Heart right ventricle (tissue), 16 donors: ENCODE results near the gene FRRS1L. TPM values are rescaled to one million over a fixed set of nuclear protein-coding genes. Genes with fewer than 3 reads are reported as not detected.

Experiments used
- ATAC-seq, 8 donors: fragments of 200-7000 bp; cut with Tn5 transposase; one replicate each; pipeline ENCODE4 v1.9.1; 2020; ENCODE audit warnings: mild to moderate bottlenecking in 8 of 8, moderate library complexity in 8 of 8, moderate number of reproducible peaks in 1 of 8
- DNase-seq, 2 donors: peaks; one replicate each; pipeline ENCODE4 v3.0.0-alpha.2; 2020
- H3K27ac ChIP-seq, 10 donors: fragments of 200-600 bp; sonication (generic) in 2 of 10; one replicate each; pipeline versions ENCODE4 v1.5.0 to v1.8.0; 2020 to 2022; ENCODE audit warnings: mild to moderate bottlenecking in 3 of 10
- H3K27me3 ChIP-seq, 7 donors: fragments of 200-600 bp; one replicate each; pipeline ENCODE4 v1.8.0; 2021 to 2022; ENCODE audit warnings: mild to moderate bottlenecking in 2 of 7
- H3K36me3 ChIP-seq, 9 donors: fragments of 200-600 bp; sonication (generic) in 1 of 9; one replicate each; pipeline versions ENCODE4 v1.5.0 to v1.8.0; 2020 to 2022; ENCODE audit warnings: mild to moderate bottlenecking in 2 of 9
- H3K4me1 ChIP-seq, 9 donors: fragments of 200-600 bp; sonication (generic) in 1 of 9; one replicate each; pipeline versions ENCODE4 v1.5.0 to v1.8.0; 2020 to 2022; ENCODE audit warnings: mild to moderate bottlenecking in 4 of 9
- H3K4me3 ChIP-seq, 10 donors: fragments of 200-600 bp; sonication (generic) in 2 of 10; one replicate each; pipeline versions ENCODE4 v1.5.0 to v1.8.0; 2020 to 2022; ENCODE audit warnings: mild to moderate bottlenecking in 7 of 10, moderate library complexity in 2 of 10
- H3K9me3 ChIP-seq, 11 donors: fragments of 200-600 bp in 10 of 11; sonication (generic) in 2 of 11; one replicate each; pipeline versions ENCODE4 v1.5.0 to v1.8.0; 2013 to 2022; ENCODE audit warnings: mild to moderate bottlenecking in 2 of 11, control low read depth in 1 of 11, moderate library complexity in 1 of 11
- WGBS, 2 donors: extraction: QIAGEN DNeasy Blood & Tissue Kit; methylation state at CpG; one replicate each; pipeline ENCODE4 v1.1.7; 2013; ENCODE audit warnings: inconsistent platforms in 1 of 2; 5-methylcytosine and 5-hydroxymethylcytosine counted together
- intact Hi-C, 10 donors: fragments of 100-400 bp; cut with DNase I; formaldehyde crosslinking; loops; one replicate each; pipeline versions ENCODE4 v1.11.1 to v1.14.2; 2022
- polyA plus RNA-seq, 2 donors: library from polyadenylated mRNA; stranded (reverse); fragments of 200-250 nt; gene quantifications; one replicate each; pipeline ENCODE4 v1.2.3, GENCODE V29; 2013
- total RNA-seq, 10 donors: library from RNA; stranded (reverse); fragmentation: NEBNext Ultra II Directional in 3 of 10; extraction: Animal tissue kit (Norgen Biotek cat#: 25700) in 3 of 10; gene quantifications; one replicate each; pipeline versions ENCODE4 v1.2.1 to v1.2.4, GENCODE V29; 2021 to 2023
- TF ChIP-seq, protein P1 (sequence below), 9 donors: fragments of 200-600 bp; sonication (generic) in 2 of 9; IDR thresholded peaks; one replicate each; pipeline versions ENCODE4 v1.5.0 to v1.8.0; 2021 to 2022; ENCODE audit warnings: antibody characterized with exemption in 9 of 9, mild to moderate bottlenecking in 5 of 9, moderate library complexity in 1 of 9
- donor health status: Arrhythmogenic right ventricular cardiomyopathy.
- donor health status: ischemic (EF 13 %, LVEDD 7.1; RV severe dilation, severe dysfunction).
- donor health status: healthy with polysubstance abuse.
- donor health status: DM: no; HTN: yes; CAD: no.
- donor health status: DM: no; HTN: no; CAD: no.
- donor health status: ischemic (EF 25% LVEDD 6.9; RV normal size, moderate dysfunction).
- donor health status: ischemic (EF 25% LVEDD 5.7; RV mildly dilated, moderate dysfunction).
- donor health status: healthy.
- donor health status: DM: yes; HTN: yes; CAD: no.
- donor health status: Ischemic cardiomyopathy.
- donor health status: ischemic (EF 35%, LVEDD 5.7; RV mildly dilated, moderate dysfunction).
- donor health status: nonischemic (EF 11% LVEDD 7.7; RV severe dilation, severe dysfunction).
- donor health status: DM: yes; HTN: yes; CAD: no.
- donor health status: PGD.
- donor health status: ischemic (EF 29% LVEDD 5.4; RV normal size, mild dysfunction).
- donor health status: nonischemic (EF 23%, LVEDD 6.1; RV moderate dilation, normal function).

Gene FRRS1L
- total and polyA plus RNA-seq, 12 donors = 0.07 to 3.0 (median 1.3) TPM; not detected in 1

DNA sequence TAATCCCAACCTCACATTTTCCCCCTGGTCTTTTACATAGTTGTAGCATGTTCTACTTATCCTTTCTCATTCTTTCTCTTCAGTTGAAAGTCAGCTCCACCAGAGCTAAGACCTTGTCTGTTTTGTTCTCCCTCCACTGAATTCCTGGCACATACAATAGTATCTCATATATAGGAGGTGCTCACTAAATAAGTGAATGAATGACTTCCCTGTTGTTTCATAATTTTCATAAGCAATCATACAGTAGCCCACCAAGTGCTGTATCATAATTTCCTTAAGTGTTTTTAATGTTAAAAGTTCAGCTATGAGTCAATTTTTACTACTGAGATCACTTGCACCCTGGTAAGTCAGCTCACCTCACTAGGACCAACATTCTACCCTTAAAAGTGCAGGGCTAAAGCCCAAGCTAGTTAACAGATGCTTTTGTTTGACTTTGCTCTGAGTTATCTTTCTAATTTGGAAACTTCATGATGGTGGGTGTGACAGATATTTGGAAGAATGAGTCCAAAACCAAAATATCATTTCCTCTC lies 74.9 kb downstream of the FRRS1L start:
- ATAC-seq = no peak
- TF ChIP-seq, protein P1, sequence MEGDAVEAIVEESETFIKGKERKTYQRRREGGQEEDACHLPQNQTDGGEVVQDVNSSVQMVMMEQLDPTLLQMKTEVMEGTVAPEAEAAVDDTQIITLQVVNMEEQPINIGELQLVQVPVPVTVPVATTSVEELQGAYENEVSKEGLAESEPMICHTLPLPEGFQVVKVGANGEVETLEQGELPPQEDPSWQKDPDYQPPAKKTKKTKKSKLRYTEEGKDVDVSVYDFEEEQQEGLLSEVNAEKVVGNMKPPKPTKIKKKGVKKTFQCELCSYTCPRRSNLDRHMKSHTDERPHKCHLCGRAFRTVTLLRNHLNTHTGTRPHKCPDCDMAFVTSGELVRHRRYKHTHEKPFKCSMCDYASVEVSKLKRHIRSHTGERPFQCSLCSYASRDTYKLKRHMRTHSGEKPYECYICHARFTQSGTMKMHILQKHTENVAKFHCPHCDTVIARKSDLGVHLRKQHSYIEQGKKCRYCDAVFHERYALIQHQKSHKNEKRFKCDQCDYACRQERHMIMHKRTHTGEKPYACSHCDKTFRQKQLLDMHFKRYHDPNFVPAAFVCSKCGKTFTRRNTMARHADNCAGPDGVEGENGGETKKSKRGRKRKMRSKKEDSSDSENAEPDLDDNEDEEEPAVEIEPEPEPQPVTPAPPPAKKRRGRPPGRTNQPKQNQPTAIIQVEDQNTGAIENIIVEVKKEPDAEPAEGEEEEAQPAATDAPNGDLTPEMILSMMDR (IDR thresholded peaks at IDR 0.05) = no peak
- H3K4me1 ChIP-seq = peaks cover 0 to 54% (median 31%) of the 10 kb centered on the region in 9 donors
- no peak overlapping the region for H3K4me3 ChIP-seq
- no peaks in the 10 kb centered on the region for H3K9me3 ChIP-seq
- intact Hi-C loops = loop anchor here in 1 of 10 donors (2.0 kb wide), 1 partner anchor 37 kb away; no protein-coding TSS in a partner anchor
- peak overlapping the region in 3 of 10 donors; percentile 8 to 91 (median 47) for H3K27ac ChIP-seq
- no peak for DNase-seq
- H3K36me3 ChIP-seq = peaks cover 0 to 78% (median 28%) of the 10 kb centered on the region in 9 donors
- no peaks in the 10 kb centered on the region for H3K27me3 ChIP-seq

DNA sequence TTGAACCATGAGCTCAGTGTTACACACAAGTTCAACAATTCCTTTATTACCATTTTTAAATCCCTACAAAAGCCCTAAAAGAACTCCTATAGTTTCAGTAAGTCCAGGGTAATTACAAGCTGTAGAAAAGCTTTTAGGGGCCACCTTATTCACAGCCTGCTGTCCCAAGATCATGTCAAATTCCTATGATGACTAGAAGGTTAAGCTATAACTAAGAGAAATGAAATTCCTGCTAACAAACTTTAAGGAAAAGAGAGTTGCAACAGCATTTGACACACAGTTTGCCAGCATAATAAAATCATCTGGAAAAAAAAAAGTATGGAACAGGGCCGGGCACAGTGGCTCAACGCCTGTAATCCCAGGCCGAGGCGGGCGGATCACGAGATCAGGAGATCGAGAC lies 78.8 kb downstream of the FRRS1L start:
- H3K27ac ChIP-seq = no peak overlapping the region
- H3K4me3 ChIP-seq = no peak overlapping the region
- ATAC-seq = no peak
- TF ChIP-seq, protein P1 (IDR thresholded peaks at IDR 0.05) = no peak
- no peaks in the 10 kb centered on the region for H3K9me3 ChIP-seq
- 99 to 100% methylated on average over 7 of the region's 7 CpGs for WGBS, 2 donors
- intact Hi-C loops = no loop called here
- H3K36me3 ChIP-seq = peaks cover 0 to 100% (median 42%) of the 10 kb centered on the region in 9 donors
- no peaks in the 10 kb centered on the region for H3K27me3 ChIP-seq
- DNase-seq = no peak
- peaks cover 0 to 15% (median 11%) of the 10 kb centered on the region in 9 donors for H3K4me1 ChIP-seq

DNA sequence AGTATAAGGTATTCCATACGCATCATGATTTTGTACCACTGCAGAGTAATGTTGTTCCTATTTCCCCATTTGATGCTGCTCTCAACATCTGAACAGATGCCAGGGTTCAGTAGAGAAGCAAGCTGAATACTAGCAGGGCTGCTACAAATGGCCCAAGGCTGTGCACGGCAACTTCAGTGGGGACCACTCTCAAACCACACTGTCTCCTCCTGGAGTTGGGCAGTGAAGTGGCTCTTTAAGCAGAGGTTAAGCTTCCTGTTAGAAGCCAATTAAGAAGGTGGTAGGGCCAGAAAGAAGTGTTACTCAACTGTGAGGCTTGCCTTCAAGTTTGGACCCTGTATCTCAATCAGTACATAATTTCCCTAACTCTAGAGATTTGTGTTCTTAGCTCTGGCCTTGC lies 79.3 kb downstream of the FRRS1L start:
- WGBS, 2 donors = 94 to 97% methylated on average over 2 of the region's 2 CpGs
- Histone ChIP-seq H3K27ac (peak overlapping the region in 1 of 10 donors; percentile 9), H3K36me3 (peaks cover 0 to 100% (median 40%) of the 10 kb centered on the region in 9 donors), H3K9me3 (no peaks in the 10 kb centered on the region), H3K27me3 (no peaks in the 10 kb centered on the region), H3K4me1 (peaks cover 0 to 13% (median 9%) of the 10 kb centered on the region in 9 donors), H3K4me3 (no peak overlapping the region)
- DNase-seq (no peak), ATAC-seq (peak in 1 of 8 donors; percentile 42)
- TF ChIP-seq, protein P1 (IDR thresholded peaks at IDR 0.05) = no peak
- intact Hi-C loops = no loop called here

DNA sequence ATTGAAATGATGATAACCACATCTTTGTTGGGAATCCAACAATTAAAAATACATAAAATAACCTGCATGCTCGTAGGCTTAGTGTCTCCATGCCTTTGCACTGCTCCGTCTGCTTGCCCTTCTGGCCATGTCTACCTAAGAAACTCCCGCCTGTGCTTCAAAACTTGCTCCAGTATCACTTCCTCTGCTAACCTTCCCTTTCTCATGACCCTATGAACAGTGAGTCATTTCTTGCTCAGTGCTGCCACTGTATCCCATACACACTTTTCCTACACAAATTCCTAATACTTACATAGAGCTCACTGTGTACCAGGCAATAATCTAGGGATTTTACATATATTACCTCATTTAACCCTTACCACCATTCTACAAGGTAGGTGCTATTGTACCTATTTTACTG lies 80.8 kb downstream of the FRRS1L start:
- TF ChIP-seq, protein P1 (IDR thresholded peaks at IDR 0.05) = no peak
- Histone ChIP-seq H3K27me3 (no peaks in the 10 kb centered on the region), H3K4me1 (peaks cover 0 to 10% (median 0%) of the 10 kb centered on the region in 9 donors), H3K9me3 (no peaks in the 10 kb centered on the region), H3K36me3 (peaks cover 0 to 100% (median 35%) of the 10 kb centered on the region in 9 donors), H3K4me3 (no peak overlapping the region), H3K27ac (no peak overlapping the region)
- DNase-seq (no peak), ATAC-seq (peak in 1 of 8 donors; percentile 29)
- 95 to 97% methylated on average over 3 of the region's 3 CpGs for WGBS, 2 donors
- intact Hi-C loops = no loop called here
